HepG2 (cell line): Measurements from ENCODE around the gene NRL. TPM values are rescaled to one million over a fixed set of nuclear protein-coding genes. Genes with fewer than 3 reads are reported as not detected.

Experiments used
- ATAC-seq: fragments of 200-7000 bp; cut with Tn5 transposase; 3 replicates; pipeline ENCODE4 v1.9.1; 2020; ENCODE audit warnings: mild to moderate bottlenecking, moderate library complexity
- BruUV-seq: library from RNA; stranded (reverse); fragments of 400-500 nt; replicated peaks from 2 replicates; lab custom pipeline; 2021; lab: Mats Ljungman, UMichigan
- CTCF ChIA-PET: fragments of 300-600 bp; formaldehyde crosslinking; extraction: SDS; loops from one replicate; lab custom pipeline; 2021; ENCODE audit warnings: low total read pairs, inconsistent platforms, low intra/inter-chr PET ratio; lab: Yijun Ruan, JAX
- POLR2A ChIA-PET: fragments of 350-600 bp; sonication (Branson Sonifier 250); formaldehyde crosslinking; loops from one replicate; lab custom pipeline; 2020; ENCODE audit warnings: antibody characterized with exemption, inconsistent platforms; lab: Yijun Ruan, JAX
- DNase-seq: peaks from one replicate; pipeline ENCODE4 v3.0.0-alpha.2; 2015; ENCODE audit warnings: low spot score
- FAIRE-seq: peaks from 3 replicates; lab custom pipeline; 2011; peaks lifted over from hg19 to GRCh38; lab: Jason Lieb, UNC
- H2AFZ ChIP-seq: one replicate; pipeline ENCODE4 v1.6.1; 2011; ENCODE audit warnings: low read length, inconsistent platforms
- H3K27ac ChIP-seq: fragments of 300-600 bp; 3 replicates; pipeline ENCODE4 v1.8.0; 2011; ENCODE audit warnings: mixed run types, mild to moderate bottlenecking, mixed read lengths, low read length, inconsistent platforms; ENCODE audit not compliant: insufficient read depth; ENCODE audit errors: extremely low read length
- H3K27me3 ChIP-seq, 2 experiments: fragments of 200-600 bp in 1 of 2; 2 replicates in 1 of 2; 3 replicates in 1 of 2; pipeline versions ENCODE4 v1.6.0 to v1.8.0; 2011; ENCODE audit warnings: low read length in 2 of 2, mild to moderate bottlenecking in 2 of 2, moderate library complexity in 2 of 2, inconsistent platforms in 1 of 2; ENCODE audit not compliant: insufficient read depth in 2 of 2, control insufficient read depth in 1 of 2
- H3K36me3 ChIP-seq, 2 experiments: fragments of 200-600 bp in 1 of 2; replicated peaks in 1 of 2; 2 replicates in 1 of 2; 3 replicates in 1 of 2; pipeline versions ENCODE4 v1.5.1 to v1.8.0; 2011; ENCODE audit warnings: low read length in 2 of 2, inconsistent platforms in 1 of 2; ENCODE audit not compliant: insufficient read depth in 2 of 2, control insufficient read depth in 1 of 2
- H3K4me1 ChIP-seq: 2 replicates; pipeline ENCODE4 v1.5.1; 2012; ENCODE audit warnings: low read length, inconsistent platforms; ENCODE audit not compliant: insufficient read depth
- H3K4me2 ChIP-seq: 2 replicates; pipeline ENCODE4 v1.6.0; 2011; ENCODE audit warnings: low read depth, low read length, inconsistent platforms
- H3K4me3 ChIP-seq, 3 experiments: fragments of 200-600 bp in 1 of 3; sonication (generic), shearing (Covaris generic) in 1 of 3; replicated peaks in 1 of 3; 2 replicates each; pipeline ENCODE4 v1.5.1; 2011 to 2016; ENCODE audit warnings: low read length in 3 of 3, inconsistent platforms in 2 of 3, low read depth in 2 of 3, mild to moderate bottlenecking in 2 of 3, control low read depth in 1 of 3, mixed read lengths in 1 of 3; ENCODE audit not compliant: insufficient read depth in 1 of 3
- H3K79me2 ChIP-seq: one replicate; pipeline ENCODE4 v1.6.1; 2011; ENCODE audit warnings: low read length, inconsistent platforms; ENCODE audit not compliant: insufficient read depth
- H3K9ac ChIP-seq: 2 replicates; pipeline ENCODE4 v1.6.0; 2011; ENCODE audit warnings: mild to moderate bottlenecking, low read depth, low read length, inconsistent platforms; ENCODE audit not compliant: insufficient read depth
- H3K9me3 ChIP-seq: 2 replicates; pipeline ENCODE4 v1.5.1; 2012; ENCODE audit warnings: mild to moderate bottlenecking, low read length
- H4K20me1 ChIP-seq: 2 replicates; pipeline ENCODE4 v1.6.0; 2011; ENCODE audit warnings: inconsistent platforms, mild to moderate bottlenecking, low read length, moderate library complexity; ENCODE audit not compliant: insufficient read depth
- HNRNPL ChIP-seq: fragments of 200-400 bp; formaldehyde crosslinking; IDR thresholded peaks from 2 replicates; pipeline ENCODE4 v1.6.1; 2017; ENCODE audit warnings: mild to moderate bottlenecking, low read depth, low read length
- KMT2A ChIP-seq: sonication (generic); formaldehyde crosslinking; IDR thresholded peaks from 2 replicates; pipeline ENCODE4 v1.4.0; 2020; ENCODE audit warnings: missing genetic modification reagents
- SKI ChIP-seq: fragments of 450-650 bp; IDR thresholded peaks from one replicate; pipeline ENCODE4 v1.6.1; 2018; ENCODE audit warnings: mild to moderate bottlenecking; ENCODE audit not compliant: partially characterized antibody
- TGIF2 ChIP-seq: IDR thresholded peaks from 2 replicates; pipeline ENCODE4 v1.6.1; 2016; ENCODE audit warnings: control low read depth, missing compliant biosample characterization
- ZNF616 ChIP-seq: sonication (generic); formaldehyde crosslinking; IDR thresholded peaks from 2 replicates; pipeline ENCODE4 v1.5.0; 2020; ENCODE audit warnings: low read depth, mild to moderate bottlenecking, missing genetic modification reagents
- ZNF749 ChIP-seq: sonication (generic); formaldehyde crosslinking; IDR thresholded peaks from 2 replicates; pipeline ENCODE4 v1.8.0; 2022; ENCODE audit warnings: mild to moderate bottlenecking, missing genetic modification reagents, moderate library complexity, borderline replicate concordance
- WGBS: methylation state at CpG from one replicate; pipeline ENCODE4 v1.1.6; 2017; ENCODE audit warnings: low lambda C conversion rate; 5-methylcytosine and 5-hydroxymethylcytosine counted together
- in situ Hi-C: cut with HindIII; loops from 2 replicates; pipeline ENCODE4 v1.10.0; 2017; ENCODE audit warnings: low pct_unique_long_range_greater_than_20kb; ENCODE audit not compliant: extremely low pct_ligation_motif_present
- intact Hi-C: fragments of 100-400 bp; cut with micrococcal nuclease; formaldehyde crosslinking; loops from one replicate; pipeline ENCODE4 v1.10.0; 2022; ENCODE audit not compliant: unreplicated experiment
- polyA plus RNA-seq, 8 experiments: library from polyadenylated mRNA; depleted of rRNA in 3 of 8; stranded (reverse) in 7 of 8; unstranded in 1 of 8; fragments of >200 nt; fragmentation: Illumina TruSeq in 4 of 8; extraction: Trizol in 4 of 8; gene quantifications; 2 replicates each; pipeline versions ENCODE4 v1.2.1 to v1.2.3, GENCODE V29; 2011 to 2016; ENCODE audit warnings: low read depth in 4 of 8, missing spikeins in 1 of 8, mixed read lengths in 1 of 8; ENCODE audit not compliant: insufficient read depth in 1 of 8
- total RNA-seq, 5 experiments: library from RNA; depleted of rRNA; stranded (reverse); fragments of >200 nt; fragmentation: Illumina TruSeq; extraction: Trizol; gene quantifications; 2 replicates each; pipeline ENCODE4 v1.2.3, GENCODE V29; 2016; ENCODE audit warnings: low read depth in 1 of 5
- TF ChIP-seq, protein P1 (sequence below): sonication (generic); formaldehyde crosslinking; IDR thresholded peaks from 2 replicates; pipeline ENCODE4 v1.9.0; 2022; ENCODE audit warnings: missing genetic modification reagents, mild to moderate bottlenecking, borderline replicate concordance
- TF ChIP-seq, protein P2 (sequence below): sonication (generic); formaldehyde crosslinking; IDR thresholded peaks from 2 replicates; pipeline ENCODE4 v1.5.0; 2020; ENCODE audit warnings: mild to moderate bottlenecking, missing genetic modification reagents

NRL gene
- total and polyA plus RNA-seq, 2 of the 13 experiments (the other 11 are each of a cell fraction or from before 2014, with no cell fraction given): 2.5 to 4.7 TPM

DNA sequence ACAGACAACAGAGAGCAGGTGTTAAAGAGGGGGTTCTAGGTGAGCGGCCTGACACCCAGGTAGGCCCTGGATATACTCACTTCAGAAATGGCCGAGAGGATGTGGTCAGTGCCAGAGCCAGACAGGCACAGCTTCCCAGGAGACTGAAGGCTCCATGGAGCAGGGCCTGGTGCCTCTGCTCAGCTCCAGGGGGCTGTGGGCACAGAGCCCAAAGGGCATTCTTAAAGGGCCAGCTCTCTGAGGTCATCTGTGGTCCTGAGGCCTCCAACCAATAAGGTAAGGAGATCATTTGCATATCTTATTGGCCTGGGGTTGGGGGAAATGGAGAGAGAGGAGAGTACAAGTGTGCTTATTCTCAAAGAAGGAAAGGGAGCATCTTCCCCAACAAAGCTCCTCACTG, 30.3 kb downstream of the NRL start:
- POLR2A ChIA-PET: interaction anchor here (0.5 to 2.1 kb wide), 10 partner anchors 9 to 223 kb away, joined by 3 to 19 read pairs (median 4); partner anchors contain the start of genes CARMIL3, CIDEB, DCAF11 and NRL
- DNase-seq (no peak), FAIRE-seq (no peak), ATAC-seq (no peak)
- Histone ChIP-seq H3K4me2 (no peak overlapping the region), H4K20me1 (no peaks in the 10 kb centered on the region), H3K4me1 (peaks cover 34% of the 10 kb centered on the region), H3K27me3 (peaks cover 17 to 61% of the 10 kb centered on the region in 2 experiments), H2AFZ (no peak overlapping the region), H3K79me2 (no peaks in the 10 kb centered on the region), H3K36me3 (no peaks in the 10 kb centered on the region), H3K27ac (no peak overlapping the region), H3K9ac (no peak overlapping the region), H3K9me3 (no peaks in the 10 kb centered on the region), H3K4me3 (no peak overlapping the region)
- intact Hi-C loops (no loop called here), in situ Hi-C loops (no loop called here)
- no TSS peak for BruUV-seq
- 17% methylated on average over 2 of the region's 2 CpGs for WGBS
- CTCF ChIA-PET: interaction anchor here (1.6 kb wide), 1 partner anchor 26 kb away, joined by 4 read pairs; no protein-coding TSS in a partner anchor
- peak; percentile 23; the same call in 1 of the 2 replicates for TF ChIP-seq KMT2A (CRISPR knock-in tag)
- no peak for TF ChIP-seq ZNF616 (CRISPR knock-in tag)
- no peak for TF ChIP-seq HNRNPL
- TF ChIP-seq, protein P1, sequence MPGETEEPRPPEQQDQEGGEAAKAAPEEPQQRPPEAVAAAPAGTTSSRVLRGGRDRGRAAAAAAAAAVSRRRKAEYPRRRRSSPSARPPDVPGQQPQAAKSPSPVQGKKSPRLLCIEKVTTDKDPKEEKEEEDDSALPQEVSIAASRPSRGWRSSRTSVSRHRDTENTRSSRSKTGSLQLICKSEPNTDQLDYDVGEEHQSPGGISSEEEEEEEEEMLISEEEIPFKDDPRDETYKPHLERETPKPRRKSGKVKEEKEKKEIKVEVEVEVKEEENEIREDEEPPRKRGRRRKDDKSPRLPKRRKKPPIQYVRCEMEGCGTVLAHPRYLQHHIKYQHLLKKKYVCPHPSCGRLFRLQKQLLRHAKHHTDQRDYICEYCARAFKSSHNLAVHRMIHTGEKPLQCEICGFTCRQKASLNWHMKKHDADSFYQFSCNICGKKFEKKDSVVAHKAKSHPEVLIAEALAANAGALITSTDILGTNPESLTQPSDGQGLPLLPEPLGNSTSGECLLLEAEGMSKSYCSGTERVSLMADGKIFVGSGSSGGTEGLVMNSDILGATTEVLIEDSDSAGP (CRISPR knock-in tag): peak; percentile 51
- no peak for TF ChIP-seq TGIF2 (CRISPR knock-in tag)
- TF ChIP-seq ZNF749: no peak
- TF ChIP-seq SKI: no peak
- TF ChIP-seq, protein P2, sequence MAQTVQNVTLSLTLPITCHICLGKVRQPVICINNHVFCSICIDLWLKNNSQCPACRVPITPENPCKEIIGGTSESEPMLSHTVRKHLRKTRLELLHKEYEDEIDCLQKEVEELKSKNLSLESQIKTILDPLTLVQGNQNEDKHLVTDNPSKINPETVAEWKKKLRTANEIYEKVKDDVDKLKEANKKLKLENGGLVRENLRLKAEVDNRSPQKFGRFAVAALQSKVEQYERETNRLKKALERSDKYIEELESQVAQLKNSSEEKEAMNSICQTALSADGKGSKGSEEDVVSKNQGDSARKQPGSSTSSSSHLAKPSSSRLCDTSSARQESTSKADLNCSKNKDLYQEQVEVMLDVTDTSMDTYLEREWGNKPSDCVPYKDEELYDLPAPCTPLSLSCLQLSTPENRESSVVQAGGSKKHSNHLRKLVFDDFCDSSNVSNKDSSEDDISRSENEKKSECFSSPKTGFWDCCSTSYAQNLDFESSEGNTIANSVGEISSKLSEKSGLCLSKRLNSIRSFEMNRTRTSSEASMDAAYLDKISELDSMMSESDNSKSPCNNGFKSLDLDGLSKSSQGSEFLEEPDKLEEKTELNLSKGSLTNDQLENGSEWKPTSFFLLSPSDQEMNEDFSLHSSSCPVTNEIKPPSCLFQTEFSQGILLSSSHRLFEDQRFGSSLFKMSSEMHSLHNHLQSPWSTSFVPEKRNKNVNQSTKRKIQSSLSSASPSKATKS (CRISPR knock-in tag): no peak
